ENCODE results near the gene POLD2. TPM values are rescaled to one million over a fixed set of nuclear protein-coding genes. Genes with fewer than 3 reads are reported as not detected.

POLD2 gene
- total RNA-seq, 4 donors from 2014 or later, result 33.9 to 87.9 (median 71.0) TPM

- TF ChIP-seq POLR2A (IDR thresholded peaks at IDR 0.05), result no peak
- TF ChIP-seq EP300 (IDR thresholded peaks at IDR 0.05), result no peak
- no peak for TF ChIP-seq CTCF (IDR thresholded peaks at IDR 0.05)
- WGBS, 2 donors, result 66 to 77% methylated on average over 31 to 33 of the region's 33 CpGs
- Histone ChIP-seq H3K36me3 (no peaks in the 10 kb centered on the region), H3K27ac (peak overlapping the region in 1 of 4 donors; percentile 61), H3K4me1 (peaks cover 0 to 26% (median 4%) of the 10 kb centered on the region in 4 donors), H3K9me3 (no peaks in the 10 kb centered on the region), H3K27me3 (no peaks in the 10 kb centered on the region), H3K4me3 (no peak overlapping the region)
- no peak for DNase-seq (ENCODE audit: low spot score in 2 of 2)
These were observed 24.0 kb upstream of the POLD2 start for GRCh38 chr7:44147026-44147991.

GRCh38 chr7:44145969-44146911, 22.9 kb upstream of the POLD2 start:
- H3K4me1 ChIP-seq, result peaks cover 0 to 26% (median 4%) of the 10 kb centered on the region in 4 donors
- H3K9me3 ChIP-seq, result no peaks in the 10 kb centered on the region
- H3K36me3 ChIP-seq, result no peaks in the 10 kb centered on the region
- no peak for TF ChIP-seq POLR2A (IDR thresholded peaks at IDR 0.05)
- no peak for TF ChIP-seq EP300 (IDR thresholded peaks at IDR 0.05)
- TF ChIP-seq CTCF (IDR thresholded peaks at IDR 0.05), result no peak
- no peaks in the 10 kb centered on the region for H3K27me3 ChIP-seq
- peak; percentile 55 to 63 for DNase-seq (ENCODE audit: low spot score in 2 of 2)
- H3K27ac ChIP-seq, result peak overlapping the region in 2 of 4 donors; percentile 61 to 63
- peak overlapping the region; percentile 25 to 62 (median 38) for H3K4me3 ChIP-seq
- 20% methylated on average over 19 to 43 of the region's 65 CpGs for WGBS, 2 donors

- Histone ChIP-seq H3K27ac (peak overlapping the region in 1 of 4 donors; percentile 61), H3K36me3 (no peaks in the 10 kb centered on the region), H3K4me1 (peaks cover 0 to 26% (median 4%) of the 10 kb centered on the region in 4 donors), H3K27me3 (no peaks in the 10 kb centered on the region), H3K4me3 (peak overlapping the region; percentile 25 to 62 (median 38)), H3K9me3 (no peaks in the 10 kb centered on the region)
- DNase-seq (ENCODE audit: low spot score in 2 of 2), result no peak
- WGBS, 2 donors, result 8 to 29% methylated on average over 5 to 13 of the region's 53 CpGs
- TF ChIP-seq POLR2A (IDR thresholded peaks at IDR 0.05) (no peak), CTCF (IDR thresholded peaks at IDR 0.05) (no peak), EP300 (IDR thresholded peaks at IDR 0.05) (no peak)
These were observed 22.2 kb upstream of the POLD2 start for GRCh38 chr7:44145479-44145968.

- peaks cover 0 to 26% (median 4%) of the 10 kb centered on the region in 4 donors for H3K4me1 ChIP-seq
- H3K36me3 ChIP-seq, result no peaks in the 10 kb centered on the region
- peak overlapping the region; percentile 25 to 62 (median 38) for H3K4me3 ChIP-seq
- no peaks in the 10 kb centered on the region for H3K9me3 ChIP-seq
- no peak for DNase-seq (ENCODE audit: low spot score in 2 of 2)
- TF ChIP-seq CTCF (IDR thresholded peaks at IDR 0.05), result no peak
- 65 to 69% methylated on average over 21 to 29 of the region's 31 CpGs for WGBS, 2 donors
- peak overlapping the region in 1 of 4 donors; percentile 61 for H3K27ac ChIP-seq
- H3K27me3 ChIP-seq, result no peaks in the 10 kb centered on the region
These were observed 21.7 kb upstream of the POLD2 start for GRCh38 chr7:44144968-44145478.
